CD14-positive monocyte (primary cell): ENCODE results near the gene CITED1. TPM values are rescaled to one million over a fixed set of nuclear protein-coding genes. Genes with fewer than 3 reads are reported as not detected.
A peak's percentile ranks its signal among the peaks of the same experiment; 100 is the strongest.

Experiments used
- DNase-seq, 3 donors: peaks; one replicate each; pipeline ENCODE4 v3.0.0-alpha.2; 2011 to 2022
- H2AFZ ChIP-seq: 2 replicates; pipeline ENCODE4 v1.6.0; 2012; ENCODE audit warnings: mild to moderate bottlenecking, low read depth, low read length, inconsistent platforms; ENCODE audit not compliant: insufficient read depth, poor library complexity, severe bottlenecking
- H3K27ac ChIP-seq, 2 donors: 1 replicate in 1 of 2; 2 replicates in 1 of 2; pipeline ENCODE4 v1.5.1; 2012 to 2013; ENCODE audit warnings: low read length in 2 of 2, control low read depth in 1 of 2, inconsistent platforms in 1 of 2, low read depth in 1 of 2, mild to moderate bottlenecking in 1 of 2
- H3K27me3 ChIP-seq, 2 donors: one replicate each; pipeline versions ENCODE4 v1.6.0 to v1.6.1; 2011 to 2013; ENCODE audit warnings: low read length in 2 of 2; ENCODE audit not compliant: control insufficient read depth in 2 of 2, insufficient read depth in 2 of 2
- H3K36me3 ChIP-seq, 2 donors: replicated peaks in 1 of 2; 1 replicate in 1 of 2; 2 replicates in 1 of 2; pipeline versions ENCODE4 v1.5.1 to v1.6.1; 2012 to 2013; ENCODE audit warnings: low read length in 2 of 2, control low read depth in 1 of 2, inconsistent platforms in 1 of 2, mild to moderate bottlenecking in 1 of 2; ENCODE audit not compliant: insufficient read depth in 2 of 2, control insufficient read depth in 1 of 2
- H3K4me1 ChIP-seq, 2 donors: 1 replicate in 1 of 2; 2 replicates in 1 of 2; pipeline versions ENCODE4 v1.5.1 to v1.6.1; 2012 to 2013; ENCODE audit warnings: low read length in 2 of 2, control low read depth in 1 of 2, inconsistent platforms in 1 of 2, mild to moderate bottlenecking in 1 of 2, moderate library complexity in 1 of 2; ENCODE audit not compliant: insufficient read depth in 2 of 2, control insufficient read depth in 1 of 2
- H3K4me2 ChIP-seq: replicated peaks from 2 replicates; pipeline ENCODE3; 2012; ENCODE audit warnings: low read length, moderate library complexity, mild to moderate bottlenecking; ENCODE audit not compliant: poor library complexity, severe bottlenecking; ENCODE audit errors: extremely low read depth
- H3K4me3 ChIP-seq, 3 experiments: fragments of 200-600 bp in 1 of 3; sonication (generic) in 1 of 3; replicated peaks in 1 of 3; 1 replicate in 2 of 3; 2 replicates in 1 of 3; pipeline ENCODE4 v1.5.1; 2011 to 2013; ENCODE audit warnings: low read length in 3 of 3, mild to moderate bottlenecking in 3 of 3, control low read depth in 2 of 3, low read depth in 2 of 3, inconsistent platforms in 1 of 3, moderate library complexity in 1 of 3
- H3K79me2 ChIP-seq: 2 replicates; pipeline ENCODE4 v1.6.0; 2012; ENCODE audit warnings: mild to moderate bottlenecking, control low read depth, inconsistent platforms, low read length, moderate library complexity; ENCODE audit not compliant: insufficient read depth
- H3K9ac ChIP-seq: 2 replicates; pipeline ENCODE4 v1.6.0; 2017; ENCODE audit warnings: low read length, mild to moderate bottlenecking; ENCODE audit not compliant: insufficient read depth, poor library complexity, severe bottlenecking
- H3K9me3 ChIP-seq, 2 donors: replicated peaks in 1 of 2; 1 replicate in 1 of 2; 2 replicates in 1 of 2; pipeline versions ENCODE4 v1.5.1 to v1.6.1; 2012 to 2013; ENCODE audit warnings: low read length in 2 of 2, control low read depth in 1 of 2; ENCODE audit not compliant: control insufficient read depth in 1 of 2, insufficient read depth in 1 of 2
- H4K20me1 ChIP-seq: 2 replicates; pipeline ENCODE4 v1.6.0; 2012; ENCODE audit warnings: mild to moderate bottlenecking, low read length, control low read depth, moderate library complexity; ENCODE audit not compliant: insufficient read depth
- H3K27ac Mint-ChIP-seq, 7 donors: one replicate each; pipeline ENCODE4 v1.8.0; 2020; ENCODE audit warnings: mild to moderate bottlenecking in 7 of 7, mixed read lengths in 7 of 7, moderate library complexity in 6 of 7, inconsistent platforms in 2 of 7
- H3K27me3 Mint-ChIP-seq, 3 donors: one replicate each; pipeline ENCODE4 v1.8.0; 2021 to 2022; ENCODE audit warnings: low read depth in 3 of 3, mild to moderate bottlenecking in 3 of 3, mixed read lengths in 3 of 3, moderate library complexity in 3 of 3, inconsistent platforms in 1 of 3
- H3K36me3 Mint-ChIP-seq, 2 donors: one replicate each; pipeline ENCODE4 v1.8.0; 2020; ENCODE audit warnings: mixed read lengths in 2 of 2, inconsistent platforms in 1 of 2, mild to moderate bottlenecking in 1 of 2
- H3K4me1 Mint-ChIP-seq: one replicate; pipeline ENCODE4 v1.8.0; 2020; ENCODE audit warnings: mild to moderate bottlenecking, mixed read lengths
- H3K4me3 Mint-ChIP-seq, 2 donors: one replicate each; pipeline ENCODE4 v1.8.0; 2020; ENCODE audit warnings: mild to moderate bottlenecking in 2 of 2, mixed read lengths in 2 of 2, moderate library complexity in 1 of 2
- H3K9me3 Mint-ChIP-seq, 7 donors: one replicate each; pipeline ENCODE4 v1.8.0; 2020 to 2022; ENCODE audit warnings: mixed read lengths in 7 of 7, mild to moderate bottlenecking in 6 of 7, moderate library complexity in 6 of 7, inconsistent platforms in 2 of 7
- WGBS: methylation state at CpG from one replicate; pipeline ENCODE4 v1.1.5; 2013; ENCODE audit warnings: missing lambda C conversion rate; ENCODE audit not compliant: insufficient coverage; 5-methylcytosine and 5-hydroxymethylcytosine counted together
- intact Hi-C, 2 donors: fragments of 100-400 bp; cut with micrococcal nuclease; formaldehyde crosslinking; loops; one replicate each; pipeline versions ENCODE4 v1.15.0 to v1.15.1; 2023
- polyA plus RNA-seq, 3 donors: library from polyadenylated mRNA; depleted of rRNA in 1 of 3; unstranded in 2 of 3; stranded (reverse) in 1 of 3; fragments of 300-500 nt in 2 of 3; fragments of >200 nt in 1 of 3; fragmentation: Illumina TruSeq in 2 of 3; gene quantifications; 1 replicate in 2 of 3; 2 replicates in 1 of 3; pipeline ENCODE4 v1.2.3, GENCODE V29; 2012 to 2021
- TF ChIP-seq, protein P1 (sequence below): fragments of 200-600 bp; IDR thresholded peaks from one replicate; pipeline ENCODE4 v1.8.0; 2022; ENCODE audit warnings: antibody characterized with exemption, mild to moderate bottlenecking

Gene CITED1
- polyA plus RNA-seq, 3 donors: 0.36 TPM; not detected in 2

DNA sequence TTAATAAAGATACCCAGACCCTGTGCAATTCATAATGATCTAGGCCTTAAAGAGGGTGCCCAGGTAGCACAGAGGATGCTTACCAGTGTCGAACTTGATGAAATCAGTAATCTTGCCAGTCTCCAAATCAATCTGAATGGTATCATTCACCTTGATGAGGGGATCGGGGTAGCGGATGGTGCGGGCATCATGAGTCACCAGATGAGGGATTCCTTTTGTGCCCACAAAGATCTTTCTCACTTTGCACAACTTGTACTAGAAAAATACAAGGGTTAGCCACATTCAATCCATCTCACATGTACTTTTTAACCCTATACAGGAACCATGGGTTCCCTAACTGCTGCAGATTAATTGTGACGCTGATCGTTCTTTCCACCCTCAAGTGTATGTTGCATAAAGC lies 32.0 kb downstream of the CITED1 start:
- Histone ChIP-seq H2AFZ (no peak overlapping the region), H3K27ac (no peak overlapping the region)
- H3K27ac Mint-ChIP-seq: peak overlapping the region in 1 of 7 donors; percentile 37

DNA sequence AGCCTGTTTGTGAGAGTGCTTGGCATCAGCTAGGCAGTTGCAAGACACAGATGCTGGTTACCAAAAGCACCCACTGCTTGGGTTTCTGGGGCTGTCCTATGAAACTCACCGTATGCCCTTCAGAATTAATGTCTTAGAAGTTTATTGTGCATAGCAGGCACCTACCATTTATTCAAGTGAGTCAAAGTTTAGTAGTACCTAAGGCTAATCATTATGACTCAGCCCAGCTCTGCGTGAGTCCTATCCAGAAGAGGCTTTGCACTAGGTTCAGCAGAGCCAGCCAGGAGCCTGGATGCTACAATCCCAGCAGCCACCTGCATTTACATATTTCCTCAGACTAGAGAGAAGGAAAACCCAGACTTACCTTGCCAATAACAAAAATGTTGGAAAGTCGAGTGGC lies 32.8 kb downstream of the CITED1 start:
- H3K27me3 ChIP-seq: no peaks in the 10 kb centered on the region
- TF ChIP-seq, protein P1, sequence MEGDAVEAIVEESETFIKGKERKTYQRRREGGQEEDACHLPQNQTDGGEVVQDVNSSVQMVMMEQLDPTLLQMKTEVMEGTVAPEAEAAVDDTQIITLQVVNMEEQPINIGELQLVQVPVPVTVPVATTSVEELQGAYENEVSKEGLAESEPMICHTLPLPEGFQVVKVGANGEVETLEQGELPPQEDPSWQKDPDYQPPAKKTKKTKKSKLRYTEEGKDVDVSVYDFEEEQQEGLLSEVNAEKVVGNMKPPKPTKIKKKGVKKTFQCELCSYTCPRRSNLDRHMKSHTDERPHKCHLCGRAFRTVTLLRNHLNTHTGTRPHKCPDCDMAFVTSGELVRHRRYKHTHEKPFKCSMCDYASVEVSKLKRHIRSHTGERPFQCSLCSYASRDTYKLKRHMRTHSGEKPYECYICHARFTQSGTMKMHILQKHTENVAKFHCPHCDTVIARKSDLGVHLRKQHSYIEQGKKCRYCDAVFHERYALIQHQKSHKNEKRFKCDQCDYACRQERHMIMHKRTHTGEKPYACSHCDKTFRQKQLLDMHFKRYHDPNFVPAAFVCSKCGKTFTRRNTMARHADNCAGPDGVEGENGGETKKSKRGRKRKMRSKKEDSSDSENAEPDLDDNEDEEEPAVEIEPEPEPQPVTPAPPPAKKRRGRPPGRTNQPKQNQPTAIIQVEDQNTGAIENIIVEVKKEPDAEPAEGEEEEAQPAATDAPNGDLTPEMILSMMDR: no peak
- intact Hi-C loops: no loop called here
- peaks cover 19% of the 10 kb centered on the region for H3K4me1 Mint-ChIP-seq
- H3K4me1 ChIP-seq: peaks cover 4 to 14% of the 10 kb centered on the region in 2 donors
- H3K9me3 Mint-ChIP-seq: peaks cover 0 to 4% (median 0%) of the 10 kb centered on the region in 7 donors
- peaks cover 0 to under 1% (median 0%) of the 10 kb centered on the region in 3 donors for H3K27me3 Mint-ChIP-seq
- no peak overlapping the region for H2AFZ ChIP-seq
- H3K36me3 ChIP-seq: peaks cover 58 to 80% of the 10 kb centered on the region in 2 donors
- H3K9me3 ChIP-seq: no peaks in the 10 kb centered on the region
- no peak overlapping the region for H3K4me3 Mint-ChIP-seq
- whole genome bisulfite sequencing: no CpG with 5 or more reads among the region's 3 CpGs
- H3K9ac ChIP-seq: no peak overlapping the region
- no peak overlapping the region for H3K27ac ChIP-seq
- peaks cover 36% of the 10 kb centered on the region for H4K20me1 ChIP-seq
- peaks cover 57 to 79% of the 10 kb centered on the region in 2 donors for H3K36me3 Mint-ChIP-seq
- no peak for DNase-seq
- H3K4me2 ChIP-seq: no peak overlapping the region
- no peak overlapping the region for H3K27ac Mint-ChIP-seq
- H3K79me2 ChIP-seq: peaks cover 31% of the 10 kb centered on the region
- H3K4me3 ChIP-seq: no peak overlapping the region

More for the DNA sequence above, 32.0 kb downstream of the CITED1 start:
- H3K36me3 Mint-ChIP-seq: peaks cover 51 to 70% of the 10 kb centered on the region in 2 donors
- H3K9me3 Mint-ChIP-seq: peaks cover 0 to 4% (median 0%) of the 10 kb centered on the region in 7 donors
- Histone ChIP-seq H3K4me2 (no peak overlapping the region), H3K79me2 (peaks cover 31% of the 10 kb centered on the region), H3K4me3 (no peak overlapping the region), H3K9ac (peak overlapping the region; percentile 1), H3K27me3 (no peaks in the 10 kb centered on the region), H3K9me3 (no peaks in the 10 kb centered on the region), H3K4me1 (peaks cover 4 to 14% of the 10 kb centered on the region in 2 donors), H3K36me3 (peaks cover 55 to 71% of the 10 kb centered on the region in 2 donors), H4K20me1 (peaks cover 36% of the 10 kb centered on the region)
- peaks cover 0 to 9% (median 0%) of the 10 kb centered on the region in 3 donors for H3K27me3 Mint-ChIP-seq
- intact Hi-C loops: no loop called here
- DNase-seq: no peak
- 87% methylated on average over 3 of the region's 6 CpGs for WGBS
- no peak overlapping the region for H3K4me3 Mint-ChIP-seq
- peaks cover 19% of the 10 kb centered on the region for H3K4me1 Mint-ChIP-seq
- TF ChIP-seq, protein P1: no peak
